Parathyroid adenoma (tissue), 2 donors: ENCODE measurements around the gene PRPF18.

Experiments used
- H2AFZ ChIP-seq: fragments of 300-600 bp; sonication (generic); one replicate; pipeline ENCODE4 v1.7.0; 2017; ENCODE audit warnings: antibody characterized with exemption, mild to moderate bottlenecking
- H3K27ac ChIP-seq: fragments of 300-600 bp; sonication (generic); one replicate; pipeline ENCODE4 v1.7.0; 2017
- H3K27me3 ChIP-seq: fragments of 300-600 bp; sonication (generic); one replicate; pipeline ENCODE4 v1.7.0; 2017; ENCODE audit warnings: low read length; ENCODE audit not compliant: control insufficient read depth, insufficient read depth
- H3K36me3 ChIP-seq: fragments of 300-600 bp; sonication (generic); one replicate; pipeline ENCODE4 v1.7.0; 2017; ENCODE audit warnings: low read length; ENCODE audit not compliant: control insufficient read depth, insufficient read depth
- H3K4me1 ChIP-seq: fragments of 300-600 bp; sonication (generic); one replicate; pipeline ENCODE4 v1.7.0; 2017; ENCODE audit warnings: control low read depth
- H3K4me2 ChIP-seq: fragments of 300-600 bp; sonication (generic); one replicate; pipeline ENCODE4 v1.7.0; 2017; ENCODE audit warnings: low read length
- H3K4me3 ChIP-seq: fragments of 300-600 bp; sonication (generic); one replicate; pipeline ENCODE4 v1.7.0; 2017; ENCODE audit warnings: low read depth, low read length
- H3K79me2 ChIP-seq: fragments of 300-600 bp; sonication (generic); one replicate; pipeline ENCODE4 v1.7.0; 2017; ENCODE audit warnings: control low read depth
- H3K9ac ChIP-seq: fragments of 300-600 bp; sonication (generic); one replicate; pipeline ENCODE4 v1.7.0; 2017; ENCODE audit warnings: mild to moderate bottlenecking
- H3K9me3 ChIP-seq: fragments of 300-600 bp; sonication (generic); one replicate; pipeline ENCODE4 v1.7.0; 2017; ENCODE audit warnings: low read length; ENCODE audit not compliant: control insufficient read depth
- CTCF ChIP-seq: fragments of 300-600 bp; sonication (generic); IDR thresholded peaks from one replicate; pipeline ENCODE4 v1.7.0; 2017; ENCODE audit warnings: antibody characterized with exemption, mild to moderate bottlenecking
- donor health status: primary hyperparathyroidism.

PRPF18 gene

GRCh38 chr10:13642293-13642692 lies 55.5 kb downstream of the PRPF18 start:
- TF ChIP-seq CTCF = no peak
- Histone ChIP-seq H3K4me1 (no peaks in the 10 kb centered on the region), H3K9ac (no peak overlapping the region), H3K27me3 (no peaks in the 10 kb centered on the region), H3K4me3 (no peak overlapping the region), H2AFZ (no peak overlapping the region), H3K9me3 (no peaks in the 10 kb centered on the region), H3K27ac (no peak overlapping the region), H3K36me3 (no peaks in the 10 kb centered on the region), H3K79me2 (no peaks in the 10 kb centered on the region), H3K4me2 (no peak overlapping the region)

GRCh38 chr10:13643016-13643415 lies 56.3 kb downstream of the PRPF18 start:
- no peak overlapping the region for H2AFZ ChIP-seq
- no peaks in the 10 kb centered on the region for H3K79me2 ChIP-seq
- TF ChIP-seq CTCF = no peak
- no peaks in the 10 kb centered on the region for H3K27me3 ChIP-seq
- H3K4me3 ChIP-seq = no peak overlapping the region
- H3K9ac ChIP-seq = no peak overlapping the region
- H3K36me3 ChIP-seq = no peaks in the 10 kb centered on the region
- no peaks in the 10 kb centered on the region for H3K4me1 ChIP-seq
- H3K27ac ChIP-seq = no peak overlapping the region
- no peaks in the 10 kb centered on the region for H3K9me3 ChIP-seq
- H3K4me2 ChIP-seq = no peak overlapping the region

GRCh38 chr10:13644866-13645265 lies 58.1 kb downstream of the PRPF18 start:
- no peak for TF ChIP-seq CTCF
- Histone ChIP-seq H2AFZ (no peak overlapping the region), H3K27me3 (no peaks in the 10 kb centered on the region), H3K4me2 (no peak overlapping the region), H3K79me2 (no peaks in the 10 kb centered on the region), H3K27ac (no peak overlapping the region), H3K9me3 (no peaks in the 10 kb centered on the region), H3K4me3 (no peak overlapping the region), H3K4me1 (no peaks in the 10 kb centered on the region), H3K9ac (no peak overlapping the region), H3K36me3 (no peaks in the 10 kb centered on the region)

GRCh38 chr10:13648425-13648824 lies 61.7 kb downstream of the PRPF18 start:
- no peaks in the 10 kb centered on the region for H3K27me3 ChIP-seq
- H3K4me2 ChIP-seq = no peak overlapping the region
- H3K4me3 ChIP-seq = no peak overlapping the region
- no peaks in the 10 kb centered on the region for H3K79me2 ChIP-seq
- no peak overlapping the region for H2AFZ ChIP-seq
- H3K36me3 ChIP-seq = no peaks in the 10 kb centered on the region
- H3K4me1 ChIP-seq = no peaks in the 10 kb centered on the region
- no peak overlapping the region for H3K27ac ChIP-seq
- no peak for TF ChIP-seq CTCF
- H3K9ac ChIP-seq = no peak overlapping the region
- no peaks in the 10 kb centered on the region for H3K9me3 ChIP-seq

GRCh38 chr10:13649844-13650520 lies 63.2 kb downstream of the PRPF18 start:
- Histone ChIP-seq H3K27ac (no peak overlapping the region), H3K4me1 (no peaks in the 10 kb centered on the region), H3K4me2 (no peak overlapping the region), H3K4me3 (no peak overlapping the region), H3K9me3 (no peaks in the 10 kb centered on the region), H2AFZ (no peak overlapping the region), H3K27me3 (no peaks in the 10 kb centered on the region), H3K36me3 (no peaks in the 10 kb centered on the region), H3K79me2 (no peaks in the 10 kb centered on the region), H3K9ac (no peak overlapping the region)
- no peak for TF ChIP-seq CTCF
